GM19438 (cell line): Measurements from ENCODE around the gene MFNG.

ENCODE experiments used
- ATAC-seq: cut with Tn5 transposase; IDR thresholded peaks from one replicate; pipeline ENCODE4 v1.9.1; 2021; ENCODE audit warnings: low read depth; ENCODE audit not compliant: unreplicated experiment

The MFNG gene

GRCh38 chr22:37514526-37515051, 28.4 kb upstream of the MFNG start:
- ATAC-seq, result no peak

- ATAC-seq, result no peak
Measured at GRCh38 chr22:37511395-37512104, 25.4 kb upstream of the MFNG start.

DNA sequence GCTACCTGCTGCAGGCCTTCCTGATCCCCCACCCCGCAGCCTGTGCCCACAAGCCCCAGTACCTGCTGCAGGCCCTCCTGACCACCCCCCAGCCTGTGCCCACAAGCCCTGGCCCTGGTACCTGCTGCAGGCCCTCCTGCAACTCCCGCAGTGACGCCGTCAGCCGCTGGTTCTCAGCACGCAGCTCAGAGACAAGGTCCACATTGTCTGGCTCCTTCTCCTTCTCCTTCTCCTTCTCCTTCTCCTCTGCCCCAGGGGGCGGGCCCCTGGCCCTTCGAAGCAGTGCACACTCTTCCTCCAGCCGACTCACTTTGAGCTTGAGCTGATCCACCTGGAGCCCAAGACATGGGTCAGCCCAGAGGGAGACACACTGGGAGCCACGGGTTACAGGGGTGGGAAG, 23.9 kb upstream of the MFNG start:
- ATAC-seq, result no peak

GRCh38 chr22:37509059-37509860, 23.1 kb upstream of the MFNG start:
- ATAC-seq, result no peak

- ATAC-seq, result no peak
Measured at GRCh38 chr22:37508431-37508992, 22.3 kb upstream of the MFNG start.

GRCh38 chr22:37507731-37508130, 21.5 kb upstream of the MFNG start:
- ATAC-seq, result no peak

GRCh38 chr22:37505989-37506388, 19.8 kb upstream of the MFNG start:
- ATAC-seq, result no peak

DNA sequence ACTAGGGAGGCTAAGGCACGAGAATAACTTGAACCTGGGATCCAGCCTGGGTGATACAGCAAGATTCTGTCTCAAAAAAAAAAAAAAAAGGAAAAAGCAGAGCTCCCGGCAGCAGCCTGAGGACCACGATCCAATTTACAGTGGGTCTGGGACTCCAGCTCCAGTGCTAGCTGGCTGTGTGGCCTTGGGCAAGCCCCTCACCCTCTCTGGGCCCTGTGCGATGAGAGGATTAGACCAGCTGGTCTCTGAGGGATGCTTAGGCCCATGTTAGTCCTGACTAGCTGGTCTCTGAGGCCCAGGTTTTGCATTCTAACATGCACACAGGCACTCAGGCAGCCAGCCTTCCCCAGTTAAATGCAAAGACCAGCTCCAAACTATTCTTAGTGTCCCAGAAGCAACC, 19.4 kb upstream of the MFNG start:
- ATAC-seq, result no peak

DNA sequence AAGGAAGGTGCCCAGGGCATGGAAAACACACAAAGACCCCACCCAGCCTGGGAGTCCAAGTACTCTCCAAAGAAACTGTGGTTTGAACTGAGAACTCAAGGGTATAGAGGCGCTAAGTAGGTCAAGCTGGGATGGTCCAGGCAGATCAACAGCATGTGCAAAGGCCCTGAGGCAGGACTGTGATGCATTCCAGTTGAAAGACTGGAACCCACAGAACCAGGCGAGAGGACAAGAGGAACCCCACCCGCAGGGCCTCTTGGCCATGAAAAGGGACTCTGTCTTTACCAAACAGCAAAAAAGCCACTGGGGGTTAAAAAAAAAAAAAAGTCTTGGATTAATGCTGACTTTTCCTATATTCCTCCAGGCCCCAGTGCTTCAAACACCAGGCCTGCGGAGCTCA, 18.8 kb upstream of the MFNG start:
- ATAC-seq, result no peak

GRCh38 chr22:37503850-37504249, 17.7 kb upstream of the MFNG start:
- ATAC-seq, result no peak

GRCh38 chr22:37503183-37503683, 17.0 kb upstream of the MFNG start:
- no peak for ATAC-seq

GRCh38 chr22:37502342-37503182, 16.4 kb upstream of the MFNG start:
- ATAC-seq, result no peak

- ATAC-seq, result no peak
Measured at GRCh38 chr22:37501610-37502341, 15.6 kb upstream of the MFNG start.

DNA sequence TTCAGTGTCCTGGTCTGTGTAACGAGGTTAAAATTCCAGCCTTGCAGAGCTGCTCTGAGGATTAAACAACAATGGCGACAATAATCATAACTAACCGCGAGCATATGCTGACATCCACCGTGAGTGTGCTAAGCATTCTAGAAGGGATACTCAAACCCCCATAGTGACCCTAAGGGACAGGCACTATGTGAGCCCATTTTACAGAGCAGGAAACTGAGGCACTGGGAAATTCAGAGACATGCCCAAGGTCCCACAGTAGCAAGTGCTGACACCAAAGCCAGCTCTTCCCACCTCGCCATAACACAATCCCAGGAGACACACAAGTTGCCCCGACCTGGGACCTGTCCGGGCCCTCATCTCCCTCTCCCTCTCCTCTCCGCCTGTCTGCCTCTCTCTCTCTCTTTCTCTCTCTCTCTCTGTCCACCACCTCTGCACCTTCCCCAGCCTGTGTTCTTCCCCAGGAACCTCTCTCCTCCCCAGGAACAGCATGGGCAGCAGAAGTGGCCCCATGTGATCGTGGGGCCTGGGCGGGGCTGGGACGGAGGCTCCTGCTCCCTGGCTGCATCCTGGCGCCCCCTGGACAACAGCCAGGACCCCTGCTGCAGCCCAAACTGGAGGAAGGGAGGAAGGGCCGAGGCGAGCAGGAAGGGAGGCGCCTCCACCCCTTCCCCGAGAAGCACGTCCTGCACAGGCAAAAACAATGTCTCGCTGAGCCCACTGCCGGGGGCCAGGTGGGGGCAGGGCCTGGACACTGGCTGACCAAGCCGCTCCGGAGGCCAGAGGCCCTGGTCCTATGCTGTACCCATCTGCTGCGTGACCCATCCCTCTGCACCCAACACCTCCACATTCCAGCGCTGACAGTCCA, 14.8 kb upstream of the MFNG start:
- ATAC-seq, result no peak

DNA sequence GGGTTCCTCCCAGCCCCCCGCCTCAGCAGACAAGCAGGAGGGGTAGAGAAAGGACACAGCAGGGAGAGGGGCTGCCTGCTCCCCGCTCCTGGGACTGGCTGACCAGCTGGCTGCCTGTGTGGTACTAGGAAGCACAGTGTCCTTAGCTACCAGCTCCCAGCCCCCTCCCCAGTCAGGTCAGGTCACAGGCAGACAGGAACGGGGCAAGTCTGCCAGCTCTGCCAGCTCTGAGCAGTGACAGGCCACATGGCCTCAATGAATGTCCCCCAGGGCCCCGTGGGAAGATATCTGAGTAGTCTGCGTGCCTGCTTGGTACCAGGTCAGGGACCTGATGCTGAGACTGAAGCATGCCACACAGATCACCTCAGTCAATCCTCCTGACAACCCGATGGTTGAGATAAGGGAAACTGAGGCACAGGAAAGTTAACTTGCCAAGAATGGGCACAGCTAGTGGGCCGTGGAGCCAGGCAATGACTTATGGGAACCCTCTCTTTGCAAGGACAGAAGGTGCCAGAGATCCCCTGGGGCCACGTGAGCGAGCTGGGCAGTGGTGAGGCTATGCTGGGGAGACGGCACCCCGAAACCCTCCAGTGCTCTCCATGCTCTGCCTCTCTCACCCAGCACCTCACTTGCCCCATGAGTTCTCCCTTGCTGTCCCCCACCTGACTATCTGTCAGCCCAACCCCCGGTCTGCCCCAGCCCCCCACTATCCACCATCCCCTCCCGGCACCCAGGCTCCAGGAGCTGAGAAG, 13.8 kb upstream of the MFNG start:
- no peak for ATAC-seq

GRCh38 chr22:37499027-37499707, 13.0 kb upstream of the MFNG start:
- no peak for ATAC-seq

GRCh38 chr22:37498289-37498909, 12.2 kb upstream of the MFNG start:
- no peak for ATAC-seq
